ENCODE measurements around the gene C1orf226. TPM values are rescaled to one million over a fixed set of nuclear protein-coding genes. Genes with fewer than 3 reads are reported as not detected.
A peak's percentile ranks its signal among the peaks of the same experiment; 100 is the strongest.

The C1orf226 gene
- total and polyA plus RNA-seq, 9 of the 15 experiments (the other 6 are each of a cell fraction or from before 2014, with no cell fraction given), result 0.10 to 1.4 (median 0.47) TPM

GRCh38 chr1:162391790-162392563 lies 10.4 kb downstream of the C1orf226 start (continued):
- TF ChIP-seq ETS2 (tag; IDR thresholded peaks at IDR 0.05; ENCODE audit: borderline replicate concordance, poor library complexity, severe bottlenecking), result no peak
- peak; percentile 89 to 98 for TF ChIP-seq RAD21 (CRISPR knock-in tag; conservative IDR thresholded peaks at IDR 0.05 in 1 of 2, IDR thresholded peaks at IDR 0.05 in 1 of 2)
- no peak for TF ChIP-seq ZNF655 (CRISPR knock-in tag; IDR thresholded peaks at IDR 0.05)
- TF ChIP-seq NRF1 (conservative IDR thresholded peaks at IDR 0.05 in 1 of 2, IDR thresholded peaks at IDR 0.05 in 1 of 2), result no peak
- TF ChIP-seq DIDO1 (tag; IDR thresholded peaks at IDR 0.05; ENCODE audit: low read depth), result 0 out of 2 replicates have a peak, but pooled peaks have one; percentile 31
- TF ChIP-seq MGA (IDR thresholded peaks at IDR 0.05), result no peak
- TF ChIP-seq NFRKB (IDR thresholded peaks at IDR 0.05; ENCODE audit: low read depth), result peak; percentile 75; the same call in 1 of the 2 replicates
- TF ChIP-seq ERF (CRISPR knock-in tag; IDR thresholded peaks at IDR 0.05), result no peak
- no peak for TF ChIP-seq ZNF133 (CRISPR knock-in tag; IDR thresholded peaks at IDR 0.05)
- no peak for TF ChIP-seq ZNF57 (CRISPR knock-in tag; IDR thresholded peaks at IDR 0.05)
